Activated T-cell treated with anti-CD3 and anti-CD28 coated beads, Interleukin-2, amount 50 U/mL, for 72 hours (primary cell): ENCODE measurements around the gene PTGDS. TPM values are rescaled to one million over a fixed set of nuclear protein-coding genes. Genes with fewer than 3 reads are reported as not detected.
A peak's percentile ranks its signal among the peaks of the same experiment; 100 is the strongest.

Experiments used
- ATAC-seq, 2 donors: fragments of 150-1000 bp; cut with Tn5 transposase; replicated peaks in 1 of 2; 2 replicates each; pipeline ENCODE4 v1.10.0; 2021; ENCODE audit warnings: moderate library complexity in 2 of 2, mild to moderate bottlenecking in 1 of 2
- DNase-seq, 2 donors: peaks; one replicate each; pipeline ENCODE4 v3.0.0; 2021 to 2022; ENCODE audit warnings: mixed read lengths in 1 of 2
- H3K27ac Mint-ChIP-seq: one replicate; pipeline ENCODE4 v1.8.0; 2022; ENCODE audit warnings: mild to moderate bottlenecking, moderate library complexity, mixed read lengths
- H3K27me3 Mint-ChIP-seq: one replicate; pipeline ENCODE4 v1.8.0; 2022; ENCODE audit warnings: low read depth, mixed read lengths
- H3K36me3 Mint-ChIP-seq, 2 donors: one replicate each; pipeline ENCODE4 v1.8.0; 2022; ENCODE audit warnings: mixed read lengths in 2 of 2, mild to moderate bottlenecking in 1 of 2; ENCODE audit not compliant: insufficient read depth in 2 of 2
- H3K4me1 Mint-ChIP-seq: one replicate; pipeline ENCODE4 v1.8.0; 2022; ENCODE audit warnings: low read depth, mixed read lengths
- H3K4me3 Mint-ChIP-seq, 2 donors: one replicate each; pipeline ENCODE4 v1.8.0; 2022; ENCODE audit warnings: mild to moderate bottlenecking in 2 of 2, mixed read lengths in 2 of 2, moderate library complexity in 2 of 2
- H3K9me3 Mint-ChIP-seq, 2 donors: one replicate each; pipeline ENCODE4 v1.8.0; 2022; ENCODE audit warnings: mixed read lengths in 2 of 2
- total RNA-seq, 2 donors: library from RNA; stranded (reverse); gene quantifications; one replicate each; pipeline ENCODE4 v1.2.3, GENCODE V29; 2022

The PTGDS gene
- total RNA-seq, 2 donors from 2014 or later = not detected

DNA sequence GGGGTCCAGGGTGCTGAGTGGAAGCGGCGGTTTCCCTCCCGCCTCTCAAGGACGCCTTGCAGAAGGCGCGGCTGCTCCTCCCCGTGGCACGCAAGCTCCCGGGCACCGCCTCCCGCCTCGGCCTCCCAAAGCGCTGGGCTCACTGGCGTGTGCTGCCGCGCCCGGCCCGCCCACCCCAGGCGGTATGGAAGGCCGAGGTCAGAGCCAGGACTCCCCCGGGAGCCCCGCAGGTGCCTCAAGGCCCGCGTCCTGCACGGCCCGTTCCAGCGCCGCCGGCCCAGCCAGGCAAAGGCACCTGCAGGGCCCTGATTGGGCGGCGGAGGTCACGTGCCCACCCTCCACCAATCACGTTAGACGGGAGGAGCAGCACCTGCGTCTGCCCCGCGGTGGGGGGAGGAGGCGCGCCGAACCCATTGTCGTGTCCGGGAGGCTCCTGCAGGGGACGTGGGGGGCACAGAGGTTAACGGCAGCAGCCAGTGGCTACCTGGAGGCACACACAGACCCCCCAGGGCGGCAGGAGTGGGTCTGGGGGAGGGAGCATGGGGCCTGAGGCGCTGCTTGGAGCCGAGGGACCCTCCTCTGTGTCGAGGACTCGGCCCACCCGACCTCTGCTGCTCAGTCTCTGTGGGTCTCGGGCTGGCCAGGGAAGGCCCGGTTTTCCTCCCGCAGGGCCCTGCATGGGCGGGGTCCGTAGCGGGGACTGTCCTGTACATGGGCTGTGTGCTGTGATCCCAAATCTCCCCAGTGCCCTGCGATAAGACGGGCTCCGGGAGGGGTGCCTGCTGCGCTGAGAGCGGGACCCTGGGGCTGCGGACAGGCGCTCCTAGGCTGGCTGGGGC, 27.3 kb upstream of the PTGDS start:
- Mint-ChIP-seq H3K4me1 (peaks cover 19% of the 10 kb centered on the region), H3K9me3 (no peaks in the 10 kb centered on the region), H3K4me3 (peak overlapping the region; percentile 87 to 94), H3K36me3 (no peaks in the 10 kb centered on the region), H3K27ac (peak overlapping the region; percentile 49), H3K27me3 (no peaks in the 10 kb centered on the region)
- ATAC-seq (peak; percentile 94 to 96), DNase-seq (peak; percentile 96 to 98)

DNA sequence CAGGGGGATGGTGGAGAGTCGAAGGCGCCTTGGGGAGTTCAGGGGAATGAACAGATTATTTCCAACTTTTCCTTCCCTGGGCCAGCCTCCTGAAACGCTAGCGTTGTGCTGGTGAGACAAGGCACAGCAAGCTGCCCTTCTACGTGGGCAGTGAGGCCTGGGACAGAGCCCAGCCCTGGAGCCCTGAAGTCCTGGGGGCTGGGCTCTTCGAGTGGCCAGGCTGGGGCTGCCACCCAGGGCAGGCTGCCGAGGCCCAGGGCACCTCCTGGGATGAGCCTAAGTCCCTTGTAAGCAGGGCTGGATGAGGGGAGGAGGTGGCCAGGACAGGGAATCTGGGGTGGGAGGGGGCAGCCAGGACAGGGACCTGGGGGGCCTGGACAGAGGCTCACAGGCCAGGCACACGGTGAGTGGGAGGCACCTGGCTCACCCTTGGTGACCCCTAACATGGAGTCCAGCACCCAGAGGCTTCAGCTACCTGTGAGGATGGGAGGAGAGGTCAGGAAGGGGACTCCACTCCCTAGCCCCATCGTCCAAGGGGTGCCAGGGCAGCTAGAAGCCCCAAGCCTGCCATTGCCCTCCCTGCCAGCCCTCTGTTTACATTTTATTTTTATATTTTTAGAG, 26.5 kb upstream of the PTGDS start:
- Mint-ChIP-seq H3K36me3 (no peaks in the 10 kb centered on the region), H3K4me1 (peaks cover 15% of the 10 kb centered on the region), H3K9me3 (no peaks in the 10 kb centered on the region), H3K27me3 (no peaks in the 10 kb centered on the region), H3K27ac (no peak overlapping the region), H3K4me3 (peak overlapping the region; percentile 87 to 94)
- no peak for DNase-seq
- no peak for ATAC-seq

DNA sequence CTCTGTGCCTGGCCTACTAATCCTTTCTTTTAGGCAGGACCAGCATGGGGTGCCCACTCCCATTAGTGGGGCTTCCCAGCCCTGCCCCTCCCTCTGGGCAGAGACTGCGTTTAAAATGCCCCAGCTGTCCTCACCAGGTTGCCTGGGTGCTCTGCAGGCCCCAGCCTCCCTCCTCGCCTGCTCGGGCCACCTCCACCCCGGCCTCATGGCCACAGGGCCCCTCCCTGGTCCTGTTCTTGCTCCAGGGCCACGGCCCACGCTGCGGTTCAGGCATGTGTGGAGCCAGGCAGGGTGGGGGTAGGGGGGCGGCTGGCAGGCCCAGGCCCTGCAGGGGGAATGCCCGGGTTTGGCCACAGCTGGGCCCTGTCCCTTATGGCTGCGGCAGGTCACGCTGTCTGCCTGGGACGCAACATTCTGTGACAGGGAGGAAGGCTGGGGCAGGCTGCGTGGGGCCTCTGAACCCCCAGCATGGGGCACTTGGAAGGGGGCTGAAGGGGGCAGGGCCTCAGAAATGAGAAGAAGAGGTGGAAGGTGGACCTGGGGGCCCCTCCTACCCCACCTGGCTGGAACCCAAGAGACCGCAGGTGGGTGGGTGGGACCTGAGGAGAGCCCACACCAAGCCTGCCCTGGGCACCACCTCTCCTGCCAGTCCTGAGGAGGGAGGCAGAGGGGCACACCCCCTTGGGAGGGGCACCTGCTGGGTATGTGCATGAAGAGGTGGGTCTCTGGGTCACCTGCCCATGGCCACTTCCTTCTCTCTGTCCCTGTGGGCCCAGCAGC, 25.6 kb upstream of the PTGDS start, which contains the start of gene LCN12:
Gene LCN12, plus strand, starts transcription at position 733 of the 780 bp plus-strand sequence. CDS start 55 bp downstream, outside the sequence.
- H3K4me3 Mint-ChIP-seq = no peak within 1 kb of the TSS
- H3K9me3 Mint-ChIP-seq = peaks cover 3 to 4% of the 10 kb centered on the region in 2 donors
- H3K27ac Mint-ChIP-seq = no peak within 1 kb of the TSS
- no peak for ATAC-seq
- peaks cover 1 to 2% of the 10 kb centered on the region in 2 donors for H3K36me3 Mint-ChIP-seq
- H3K4me1 Mint-ChIP-seq = peaks cover 15% of the 10 kb centered on the region
- DNase-seq = no peak
- no peaks in the 10 kb centered on the region for H3K27me3 Mint-ChIP-seq

DNA sequence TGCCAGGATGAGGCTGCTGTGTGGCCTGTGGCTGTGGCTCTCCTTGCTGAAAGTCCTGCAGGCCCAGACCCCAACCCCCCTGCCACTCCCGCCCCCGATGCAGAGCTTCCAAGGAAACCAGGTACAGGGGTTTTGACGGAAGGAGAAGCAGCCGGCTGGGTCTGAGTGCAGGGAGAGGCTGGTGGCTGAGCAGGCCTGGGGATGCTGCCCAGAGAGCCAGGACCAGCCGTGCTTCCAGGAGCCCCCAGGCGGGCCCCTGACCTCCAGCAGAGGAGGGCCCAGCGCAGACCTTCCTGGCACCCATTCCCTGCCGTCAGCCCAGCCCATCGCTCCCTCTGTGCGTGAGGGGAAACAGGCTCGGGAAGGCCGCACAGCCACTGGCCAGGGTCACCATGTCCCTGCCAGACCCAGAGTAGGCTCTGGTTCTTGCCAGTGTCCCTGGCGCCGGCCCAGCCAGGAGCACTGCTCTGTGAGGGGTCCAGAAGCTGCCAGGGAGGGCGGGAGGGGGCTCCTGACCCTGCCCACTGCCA, 24.9 kb upstream of the PTGDS start:
- Mint-ChIP-seq H3K4me1 (peaks cover 15% of the 10 kb centered on the region), H3K9me3 (peaks cover 4 to 5% of the 10 kb centered on the region in 2 donors), H3K27me3 (no peaks in the 10 kb centered on the region), H3K27ac (no peak overlapping the region), H3K36me3 (peaks cover 2 to 3% of the 10 kb centered on the region in 2 donors), H3K4me3 (no peak overlapping the region)
- DNase-seq (no peak), ATAC-seq (no peak)

DNA sequence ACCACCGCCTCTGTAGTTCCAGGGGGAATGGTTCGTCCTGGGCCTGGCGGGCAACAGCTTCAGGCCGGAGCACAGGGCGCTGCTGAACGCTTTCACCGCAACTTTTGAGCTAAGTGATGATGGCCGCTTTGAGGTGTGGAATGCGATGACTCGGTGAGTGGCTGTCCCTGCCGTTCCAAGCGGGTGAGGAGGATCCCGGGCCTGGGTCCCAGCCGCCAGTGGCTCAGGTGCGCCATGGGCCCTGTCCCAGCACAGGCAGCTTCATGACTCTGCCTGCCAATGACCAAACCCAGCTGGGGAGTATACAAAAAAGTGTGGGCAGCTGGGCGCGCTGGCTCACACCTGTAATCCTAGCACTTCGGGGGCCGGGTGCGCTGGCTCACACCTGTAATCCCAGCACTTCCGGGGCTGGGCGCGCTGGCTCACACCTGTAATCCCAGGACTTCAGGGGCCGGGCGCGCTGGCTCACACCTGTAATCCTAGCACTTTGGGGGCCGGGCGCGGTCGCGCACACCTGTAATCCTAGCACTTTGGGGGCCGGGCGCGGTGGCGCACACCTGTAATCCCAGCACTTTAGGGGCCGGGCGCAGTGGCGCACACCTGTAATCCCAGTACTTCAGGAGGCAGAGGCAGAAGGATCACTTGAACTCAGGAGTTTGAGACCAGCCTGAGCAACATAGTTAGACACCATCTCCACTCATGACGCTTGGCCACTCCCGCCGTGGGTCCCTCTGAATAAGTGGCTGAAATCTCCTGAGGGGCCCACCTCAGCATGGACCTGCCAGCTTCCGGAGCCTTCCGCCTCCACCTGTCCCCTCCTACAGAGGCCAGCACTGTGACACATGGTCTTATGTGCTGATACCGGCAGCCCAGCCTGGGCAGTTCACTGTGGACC, 24.2 kb upstream of the PTGDS start:
- Mint-ChIP-seq H3K9me3 (peaks cover 4 to 5% of the 10 kb centered on the region in 2 donors), H3K36me3 (peaks cover 2 to 3% of the 10 kb centered on the region in 2 donors), H3K27ac (no peak overlapping the region), H3K4me1 (peaks cover 14% of the 10 kb centered on the region), H3K4me3 (no peak overlapping the region), H3K27me3 (no peaks in the 10 kb centered on the region)
- DNase-seq (no peak), ATAC-seq (no peak)

- peaks cover 4 to 5% of the 10 kb centered on the region in 2 donors for H3K9me3 Mint-ChIP-seq
- peaks cover 2 to 3% of the 10 kb centered on the region in 2 donors for H3K36me3 Mint-ChIP-seq
- no peaks in the 10 kb centered on the region for H3K27me3 Mint-ChIP-seq
- no peak for DNase-seq
- no peak overlapping the region for H3K4me3 Mint-ChIP-seq
- no peak overlapping the region for H3K27ac Mint-ChIP-seq
- H3K4me1 Mint-ChIP-seq = peaks cover 7% of the 10 kb centered on the region
- no peak for ATAC-seq
Measured at GRCh38 chr9:136953771-136954269, 23.5 kb upstream of the PTGDS start.

DNA sequence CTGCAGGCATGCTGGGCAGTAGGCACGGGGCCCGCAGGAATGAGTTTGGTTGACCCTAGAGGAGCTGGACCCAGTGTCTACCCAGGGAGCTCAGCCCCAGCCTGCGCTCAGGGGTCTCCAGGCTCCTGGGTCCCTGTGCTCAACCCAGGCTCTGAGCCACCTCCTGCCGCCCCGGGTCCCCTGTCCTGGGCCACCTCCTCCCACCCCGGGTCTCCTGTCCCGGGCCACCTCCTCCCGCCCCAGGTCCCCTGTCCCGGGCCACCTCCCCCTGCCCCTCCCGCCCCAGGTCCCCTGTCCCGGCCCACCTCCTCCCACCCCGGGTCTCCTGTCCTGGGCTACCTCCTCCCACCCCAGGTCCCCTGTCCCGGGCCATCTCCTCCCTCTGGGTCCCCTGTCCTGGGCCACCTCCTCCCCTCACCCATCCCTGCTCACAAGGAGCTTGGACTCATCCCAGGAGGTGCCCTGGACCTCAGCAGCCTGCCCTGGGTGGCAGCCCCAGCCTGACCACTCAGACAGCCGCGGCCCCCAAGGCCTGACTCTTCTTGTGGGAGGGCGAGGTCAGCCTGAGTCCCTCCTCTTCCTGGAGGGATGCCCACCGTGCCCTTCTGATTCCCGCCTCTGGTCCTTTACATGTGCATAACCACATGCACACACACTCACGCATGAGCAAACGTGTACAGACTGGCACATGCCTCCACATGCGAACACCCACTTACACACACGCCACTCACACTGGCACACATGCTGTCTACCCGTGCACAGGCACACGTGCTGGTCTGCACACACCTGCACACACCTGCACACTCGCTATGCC, 22.8 kb upstream of the PTGDS start:
- no peak for DNase-seq
- peaks cover 4 to 5% of the 10 kb centered on the region in 2 donors for H3K9me3 Mint-ChIP-seq
- ATAC-seq = no peak

GRCh38 chr9:136955202-136955942, 21.9 kb upstream of the PTGDS start:
- Mint-ChIP-seq H3K36me3 (peaks cover 2 to 3% of the 10 kb centered on the region in 2 donors), H3K4me3 (no peak overlapping the region), H3K27me3 (no peaks in the 10 kb centered on the region), H3K27ac (no peak overlapping the region), H3K9me3 (peaks cover 4 to 5% of the 10 kb centered on the region in 2 donors), H3K4me1 (peaks cover 1% of the 10 kb centered on the region)
- no peak for ATAC-seq
- DNase-seq = no peak

More for the DNA sequence above, 22.8 kb upstream of the PTGDS start:
- no peak overlapping the region for H3K4me3 Mint-ChIP-seq
- H3K36me3 Mint-ChIP-seq = peaks cover 2 to 3% of the 10 kb centered on the region in 2 donors
- H3K27ac Mint-ChIP-seq = no peak overlapping the region
- peaks cover 5% of the 10 kb centered on the region for H3K4me1 Mint-ChIP-seq
- H3K27me3 Mint-ChIP-seq = no peaks in the 10 kb centered on the region

DNA sequence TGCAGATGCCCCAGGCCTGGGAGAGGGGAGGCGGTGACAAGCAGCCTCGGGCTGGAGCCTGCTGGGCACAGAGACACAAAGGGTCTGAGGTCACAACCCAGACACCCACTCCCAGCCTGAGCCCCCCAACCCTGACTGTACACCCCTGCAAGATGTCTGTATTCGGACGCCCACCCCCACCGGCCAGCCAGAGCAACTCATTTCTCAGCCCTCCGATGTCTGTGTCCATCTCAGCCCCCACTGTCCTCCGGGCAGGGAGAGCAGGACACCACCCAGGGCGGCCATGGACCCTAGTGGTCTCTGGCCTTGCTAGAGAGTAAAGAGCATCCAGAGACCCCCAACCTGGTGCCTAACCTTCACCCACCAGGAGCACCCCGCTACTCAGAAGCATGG, 21.4 kb upstream of the PTGDS start:
- peaks cover 2% of the 10 kb centered on the region for H3K4me1 Mint-ChIP-seq
- DNase-seq (no peak), ATAC-seq (no peak)
- H3K36me3 Mint-ChIP-seq = peaks cover 2 to 3% of the 10 kb centered on the region in 2 donors
- peaks cover 4 to 5% of the 10 kb centered on the region in 2 donors for H3K9me3 Mint-ChIP-seq
- H3K27me3 Mint-ChIP-seq = no peaks in the 10 kb centered on the region
- H3K27ac Mint-ChIP-seq = no peak overlapping the region
- H3K4me3 Mint-ChIP-seq = no peak overlapping the region

DNA sequence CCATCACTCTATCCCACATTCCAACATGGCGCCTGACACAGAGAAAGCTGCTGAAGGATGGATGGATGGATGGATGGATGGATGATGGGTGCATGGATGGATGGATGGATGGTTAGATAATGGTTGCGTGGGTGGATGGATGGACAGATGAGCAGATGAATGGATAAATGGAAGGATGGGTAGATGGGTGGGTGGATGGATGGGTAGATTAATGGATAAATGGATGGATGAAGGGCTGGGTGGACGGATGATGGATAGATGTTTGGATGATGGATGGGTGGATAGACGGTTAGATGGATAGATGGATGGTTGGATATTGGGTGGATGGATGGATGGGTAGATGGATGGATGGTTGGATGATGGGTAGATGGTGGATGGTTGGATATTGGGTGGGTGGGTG, 20.7 kb upstream of the PTGDS start:
- ATAC-seq (no peak), DNase-seq (no peak)
- peaks cover 4 to 5% of the 10 kb centered on the region in 2 donors for H3K9me3 Mint-ChIP-seq
- no peak overlapping the region for H3K4me3 Mint-ChIP-seq
- peaks cover 2 to 3% of the 10 kb centered on the region in 2 donors for H3K36me3 Mint-ChIP-seq
- no peaks in the 10 kb centered on the region for H3K27me3 Mint-ChIP-seq
- H3K27ac Mint-ChIP-seq = no peak overlapping the region
- peaks cover 4% of the 10 kb centered on the region for H3K4me1 Mint-ChIP-seq

DNA sequence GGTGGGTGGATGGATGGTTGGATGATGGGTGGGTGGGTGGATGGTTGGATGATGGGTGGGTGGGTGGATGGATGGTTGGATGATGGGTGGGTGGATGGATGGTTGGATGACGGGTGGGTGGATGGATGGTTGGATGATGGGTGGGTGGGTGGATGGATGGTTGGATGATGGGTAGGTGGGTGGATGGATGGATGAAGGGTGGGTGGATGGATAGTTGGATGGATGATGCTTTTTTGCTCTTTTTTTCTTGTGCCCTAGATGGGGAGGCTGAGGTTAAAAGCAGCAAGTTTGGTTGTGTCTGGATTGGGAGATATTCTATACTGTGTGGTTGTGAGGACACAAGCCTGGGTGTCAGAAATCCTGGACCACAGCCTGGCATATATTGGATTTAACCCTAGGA, 19.8 kb upstream of the PTGDS start:
- no peak overlapping the region for H3K4me3 Mint-ChIP-seq
- H3K36me3 Mint-ChIP-seq = peaks cover 2 to 3% of the 10 kb centered on the region in 2 donors
- ATAC-seq (no peak), DNase-seq (no peak)
- H3K9me3 Mint-ChIP-seq = peaks cover 4 to 5% of the 10 kb centered on the region in 2 donors
- H3K4me1 Mint-ChIP-seq = peaks cover 4% of the 10 kb centered on the region
- H3K27me3 Mint-ChIP-seq = no peaks in the 10 kb centered on the region
- H3K27ac Mint-ChIP-seq = no peak overlapping the region
